Stimulated activated effector memory CD8-positive, alpha-beta T cell treated with anti-CD3 and anti-CD28 coated beads, Interleukin-12 subunit alpha, Interleukin-12 subunit beta, amount 100 ng/mL, for 72 hours (primary cell): ENCODE results near the gene ST6GALNAC2.
"Not testable (repeated sequence)": the region's sequence is repeated elsewhere in the genome, so short reads cannot be mapped to it uniquely, and the experiment has no call there.

Source experiments
- ATAC-seq: fragments of 150-1000 bp; cut with Tn5 transposase; 2 replicates; pipeline ENCODE4 v1.10.0; 2021
- DNase-seq, 2 donors: peaks; one replicate each; pipeline ENCODE4 v3.0.0; 2021 to 2022; ENCODE audit warnings: low spot score in 2 of 2
- H3K27ac Mint-ChIP-seq: one replicate; pipeline ENCODE4 v1.8.0; 2022; ENCODE audit warnings: mild to moderate bottlenecking, mixed read lengths
- H3K36me3 Mint-ChIP-seq: one replicate; pipeline ENCODE4 v1.8.0; 2022; ENCODE audit warnings: mild to moderate bottlenecking, mixed read lengths
- H3K4me1 Mint-ChIP-seq: one replicate; pipeline ENCODE4 v1.8.0; 2022; ENCODE audit warnings: mixed read lengths
- H3K4me3 Mint-ChIP-seq: one replicate; pipeline ENCODE4 v1.8.0; 2022; ENCODE audit warnings: mild to moderate bottlenecking, mixed read lengths
- H3K9me3 Mint-ChIP-seq: one replicate; pipeline ENCODE4 v1.8.0; 2022; ENCODE audit warnings: mixed read lengths

Gene ST6GALNAC2

GRCh38 chr17:76527016-76527415 is 58.6 kb downstream of the ST6GALNAC2 start:
- H3K9me3 Mint-ChIP-seq, H3K36me3 Mint-ChIP-seq, DNase-seq, ATAC-seq: not testable (repeated sequence)
- Mint-ChIP-seq H3K27ac (peak overlapping the region; percentile 50), H3K4me1 (peaks cover 34% of the 10 kb centered on the region), H3K4me3 (peak overlapping the region; percentile 53)

GRCh38 chr17:76525513-76525833 is 60.2 kb downstream of the ST6GALNAC2 start:
- not testable (repeated sequence) for H3K36me3 Mint-ChIP-seq, H3K27ac Mint-ChIP-seq, H3K4me3 Mint-ChIP-seq, DNase-seq, ATAC-seq, H3K9me3 Mint-ChIP-seq
- peaks cover 35% of the 10 kb centered on the region for H3K4me1 Mint-ChIP-seq

GRCh38 chr17:76524598-76525512 is 60.8 kb downstream of the ST6GALNAC2 start:
- Mint-ChIP-seq H3K27ac (no peak overlapping the region), H3K4me1 (peaks cover 42% of the 10 kb centered on the region)
- ATAC-seq, result no peak

GRCh38 chr17:76523084-76524037 is 62.3 kb downstream of the ST6GALNAC2 start:
- Mint-ChIP-seq H3K36me3 (no peaks in the 10 kb centered on the region), H3K4me3 (peak overlapping the region; percentile 32), H3K4me1 (peaks cover 54% of the 10 kb centered on the region), H3K27ac (peak overlapping the region; percentile 83), H3K9me3 (no peaks in the 10 kb centered on the region)
- ATAC-seq (peak; percentile 87), DNase-seq (peak; percentile 86 to 91)

More at GRCh38 chr17:76524598-76525512, 60.8 kb downstream of the ST6GALNAC2 start:
- H3K4me3 Mint-ChIP-seq, result no peak overlapping the region
- H3K9me3 Mint-ChIP-seq, result no peaks in the 10 kb centered on the region
- DNase-seq, result no peak
- H3K36me3 Mint-ChIP-seq, result no peaks in the 10 kb centered on the region

- H3K4me1 Mint-ChIP-seq, result peaks cover 50% of the 10 kb centered on the region
- H3K9me3 Mint-ChIP-seq, H3K4me3 Mint-ChIP-seq, DNase-seq, H3K27ac Mint-ChIP-seq, H3K36me3 Mint-ChIP-seq, ATAC-seq: not testable (repeated sequence)
Measured at GRCh38 chr17:76521683-76522082, 64.0 kb downstream of the ST6GALNAC2 start.

GRCh38 chr17:76521262-76521661 is 64.4 kb downstream of the ST6GALNAC2 start:
- peaks cover 54% of the 10 kb centered on the region for H3K4me1 Mint-ChIP-seq
- DNase-seq (no peak), ATAC-seq (no peak)
- no peak overlapping the region for H3K4me3 Mint-ChIP-seq
- H3K9me3 Mint-ChIP-seq, result no peaks in the 10 kb centered on the region
- H3K36me3 Mint-ChIP-seq, result no peaks in the 10 kb centered on the region
- no peak overlapping the region for H3K27ac Mint-ChIP-seq

GRCh38 chr17:76519048-76519966 is 66.4 kb downstream of the ST6GALNAC2 start:
- Mint-ChIP-seq H3K4me1 (peaks cover 67% of the 10 kb centered on the region), H3K36me3 (peaks cover 10% of the 10 kb centered on the region), H3K27ac (peak overlapping the region; percentile 53), H3K4me3 (no peak overlapping the region), H3K9me3 (no peaks in the 10 kb centered on the region)
- DNase-seq, result no peak
- ATAC-seq, result no peak

GRCh38 chr17:76517638-76518038 is 68.0 kb downstream of the ST6GALNAC2 start:
- peaks cover 15% of the 10 kb centered on the region for H3K36me3 Mint-ChIP-seq
- H3K27ac Mint-ChIP-seq, result peak overlapping the region; percentile 58
- peaks cover 68% of the 10 kb centered on the region for H3K4me1 Mint-ChIP-seq
- H3K4me3 Mint-ChIP-seq, result no peak overlapping the region
- no peaks in the 10 kb centered on the region for H3K9me3 Mint-ChIP-seq
- DNase-seq (no peak), ATAC-seq (no peak)
